Measurements from ENCODE around the gene PTPN14. TPM values are rescaled to one million over a fixed set of nuclear protein-coding genes. Genes with fewer than 3 reads are reported as not detected.

Gene PTPN14
- 10 to 100 TPM; 24.1 to 32.3 TPM for total RNA-seq

DNA sequence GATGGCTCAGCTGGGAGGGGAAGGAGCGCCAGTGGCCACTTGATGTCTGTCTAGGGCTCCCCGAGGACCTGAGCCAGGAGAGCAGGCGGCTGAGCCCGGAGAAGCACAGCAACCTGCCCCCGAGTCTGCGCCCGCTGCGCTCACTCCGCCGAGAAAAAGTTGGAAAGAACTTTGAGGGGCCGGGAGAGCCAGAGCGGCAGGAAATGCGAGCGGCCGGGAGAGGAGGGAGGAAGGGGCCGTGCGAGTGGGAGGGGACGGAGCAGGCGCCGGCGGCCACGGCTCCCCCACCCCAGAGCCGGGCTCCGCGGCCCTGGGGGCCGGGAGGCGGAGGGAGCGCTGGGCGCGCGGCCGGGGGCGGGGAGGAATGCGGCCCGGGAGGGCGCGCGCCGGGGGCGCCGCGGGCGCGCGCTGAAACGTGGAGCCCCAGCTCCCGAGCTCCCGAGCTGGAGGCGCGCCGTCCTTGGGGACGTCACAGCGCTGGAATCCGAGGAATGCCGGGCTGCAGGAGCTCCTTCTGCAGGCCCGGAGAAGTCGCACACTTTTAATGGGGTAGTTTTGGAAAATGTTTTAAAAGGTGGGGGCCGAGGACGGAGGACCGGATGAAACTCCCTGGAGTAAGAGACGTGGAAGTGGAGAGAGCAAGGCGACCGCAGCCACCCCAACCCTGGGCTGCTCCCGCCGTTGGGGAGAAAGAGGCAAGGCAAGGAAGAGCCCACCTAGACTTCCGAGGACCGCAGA, at the start of gene PTPN14:
TSS of gene PTPN14 (minus strand) at position 167 of the 738 bp plus-strand sequence. CDS start 86,799 bp downstream, outside the sequence.

Other genes starting within 250 kb of the PTPN14 start
- gene CENPF, start 51.6 kb upstream of the PTPN14 start, total RNA-seq: 10 to 100 TPM; 37.5 to 52.0 TPM

Data from melanocyte of skin (primary cell).